ENCODE data around the gene C17orf114.

Gene C17orf114

DNA sequence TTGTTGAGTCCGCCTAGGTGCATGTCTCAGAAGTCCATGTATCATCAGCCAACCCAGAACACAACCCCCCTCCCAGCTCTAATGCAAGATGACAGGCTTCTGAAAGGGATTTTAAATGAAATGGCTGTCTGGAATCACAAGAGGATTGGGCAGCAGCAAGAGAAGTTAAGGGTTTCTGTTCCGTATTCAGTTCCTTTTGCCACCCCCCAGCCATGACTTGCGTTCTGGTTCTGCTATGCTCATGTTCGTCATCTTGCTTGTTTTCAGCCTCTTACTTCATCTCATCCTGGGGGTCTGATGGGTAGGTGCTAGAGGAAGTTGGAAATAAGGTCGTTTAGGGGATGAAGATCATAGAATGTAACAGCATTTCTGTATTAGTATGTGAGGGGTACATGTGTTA is 43.0 kb upstream of the C17orf114 start:
- H3K27me3 ChIP-seq (ENCODE audit: control insufficient read depth, insufficient read depth, low read length), result no peaks in the 10 kb centered on the region
- H3K4me3 ChIP-seq (ENCODE audit: low read depth, low read length), result no peak overlapping the region
- no peak overlapping the region for H3K27ac ChIP-seq (ENCODE audit: low read depth, low read length)
- DNase-seq (ENCODE audit: low read depth, low spot score), result no peak
- CTCF ChIA-PET, result no interaction called here
- POLR2A ChIA-PET, result no interaction called here
- no peaks in the 10 kb centered on the region for H3K9me3 ChIP-seq (ENCODE audit: control insufficient read depth, insufficient read depth, low read length)
- TF ChIP-seq, protein P1, sequence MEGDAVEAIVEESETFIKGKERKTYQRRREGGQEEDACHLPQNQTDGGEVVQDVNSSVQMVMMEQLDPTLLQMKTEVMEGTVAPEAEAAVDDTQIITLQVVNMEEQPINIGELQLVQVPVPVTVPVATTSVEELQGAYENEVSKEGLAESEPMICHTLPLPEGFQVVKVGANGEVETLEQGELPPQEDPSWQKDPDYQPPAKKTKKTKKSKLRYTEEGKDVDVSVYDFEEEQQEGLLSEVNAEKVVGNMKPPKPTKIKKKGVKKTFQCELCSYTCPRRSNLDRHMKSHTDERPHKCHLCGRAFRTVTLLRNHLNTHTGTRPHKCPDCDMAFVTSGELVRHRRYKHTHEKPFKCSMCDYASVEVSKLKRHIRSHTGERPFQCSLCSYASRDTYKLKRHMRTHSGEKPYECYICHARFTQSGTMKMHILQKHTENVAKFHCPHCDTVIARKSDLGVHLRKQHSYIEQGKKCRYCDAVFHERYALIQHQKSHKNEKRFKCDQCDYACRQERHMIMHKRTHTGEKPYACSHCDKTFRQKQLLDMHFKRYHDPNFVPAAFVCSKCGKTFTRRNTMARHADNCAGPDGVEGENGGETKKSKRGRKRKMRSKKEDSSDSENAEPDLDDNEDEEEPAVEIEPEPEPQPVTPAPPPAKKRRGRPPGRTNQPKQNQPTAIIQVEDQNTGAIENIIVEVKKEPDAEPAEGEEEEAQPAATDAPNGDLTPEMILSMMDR (IDR thresholded peaks at IDR 0.05; ENCODE audit: low read depth, low read length), result no peak

DNA sequence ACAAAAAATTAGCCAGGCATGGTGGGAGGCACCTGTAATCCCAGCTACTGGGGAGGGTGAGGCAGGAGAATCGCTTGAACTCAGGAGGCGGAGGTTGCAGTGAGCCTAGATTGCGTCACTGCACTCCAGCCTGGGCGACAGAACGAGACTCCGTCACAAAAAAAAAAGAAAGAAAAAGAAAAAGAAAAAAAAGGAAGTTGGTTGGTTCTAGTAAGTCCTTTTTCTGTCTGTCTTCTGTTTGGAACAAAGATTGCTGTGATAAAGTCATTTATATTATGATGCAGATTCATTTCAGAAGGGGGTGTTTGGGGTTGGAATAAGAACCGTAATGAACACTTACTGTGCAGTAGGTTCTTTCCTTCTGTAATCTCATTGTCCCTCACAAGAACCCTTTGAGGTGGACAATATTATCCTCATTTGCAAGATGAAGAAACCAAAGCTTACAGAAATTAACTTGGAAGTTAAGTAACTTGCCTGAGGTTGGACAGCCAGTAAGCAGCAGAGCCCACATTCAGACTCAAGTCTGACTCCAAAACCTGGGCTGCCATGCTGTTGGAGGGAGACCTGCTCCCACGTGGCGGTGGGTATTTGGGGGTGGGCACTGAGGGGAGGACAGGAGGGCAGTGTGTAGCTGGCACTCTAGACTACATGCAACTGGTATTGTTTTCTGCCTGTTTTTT is 41.3 kb upstream of the C17orf114 start:
- POLR2A ChIA-PET, result no interaction called here
- TF ChIP-seq, protein P1 (IDR thresholded peaks at IDR 0.05; ENCODE audit: low read depth, low read length), result no peak
- Histone ChIP-seq H3K27ac (ENCODE audit: low read depth, low read length) (no peak overlapping the region), H3K4me3 (ENCODE audit: low read depth, low read length) (no peak overlapping the region), H3K27me3 (ENCODE audit: control insufficient read depth, insufficient read depth, low read length) (no peaks in the 10 kb centered on the region), H3K9me3 (ENCODE audit: control insufficient read depth, insufficient read depth, low read length) (no peaks in the 10 kb centered on the region)
- no peak for DNase-seq (ENCODE audit: low read depth, low spot score)
- CTCF ChIA-PET, result no interaction called here

DNA sequence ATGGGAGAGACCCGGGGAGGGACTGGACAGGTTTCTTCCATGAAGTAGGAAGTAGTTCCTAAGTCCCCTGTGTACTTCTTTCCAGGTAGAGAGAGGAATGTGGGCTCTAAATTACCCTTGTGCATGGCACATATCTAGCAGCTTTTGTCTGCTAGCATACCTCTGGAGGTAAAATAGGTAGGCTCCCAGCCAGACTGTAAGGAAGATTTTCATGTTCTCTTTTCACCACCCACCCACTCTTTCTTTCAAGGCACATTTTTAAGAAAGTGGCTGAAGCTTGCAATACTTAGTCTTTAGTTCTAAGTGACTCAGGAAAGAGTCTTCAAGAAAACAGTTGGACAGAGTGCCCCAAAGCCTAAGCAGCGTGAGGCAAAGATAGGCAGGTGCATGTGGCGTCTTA is 40.2 kb upstream of the C17orf114 start:
- no peaks in the 10 kb centered on the region for H3K9me3 ChIP-seq (ENCODE audit: control insufficient read depth, insufficient read depth, low read length)
- CTCF ChIA-PET, result no interaction called here
- no peaks in the 10 kb centered on the region for H3K27me3 ChIP-seq (ENCODE audit: control insufficient read depth, insufficient read depth, low read length)
- POLR2A ChIA-PET, result no interaction called here
- TF ChIP-seq, protein P1 (IDR thresholded peaks at IDR 0.05; ENCODE audit: low read depth, low read length), result no peak
- no peak overlapping the region for H3K27ac ChIP-seq (ENCODE audit: low read depth, low read length)
- H3K4me3 ChIP-seq (ENCODE audit: low read depth, low read length), result no peak overlapping the region
- no peak for DNase-seq (ENCODE audit: low read depth, low spot score)

DNA sequence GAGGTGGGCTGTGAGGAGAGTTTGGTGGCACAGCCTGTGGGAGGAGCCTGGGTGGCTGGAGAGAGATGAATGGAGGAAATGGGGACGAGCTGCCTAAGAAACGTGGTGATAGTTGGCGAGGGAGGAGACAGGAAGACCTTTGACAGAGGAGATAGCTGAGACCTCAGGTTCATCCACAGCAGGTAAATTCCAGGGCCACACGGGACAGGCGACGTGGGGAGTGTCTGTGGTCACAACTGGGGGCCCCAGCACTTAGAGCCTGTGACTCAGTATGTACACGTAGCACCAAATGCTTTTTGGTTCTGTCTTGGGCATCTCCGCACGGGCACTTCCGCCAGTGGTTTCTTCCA is 38.7 kb upstream of the C17orf114 start:
- TF ChIP-seq, protein P1 (IDR thresholded peaks at IDR 0.05; ENCODE audit: low read depth, low read length), result no peak
- DNase-seq (ENCODE audit: low read depth, low spot score), result no peak
- no peaks in the 10 kb centered on the region for H3K27me3 ChIP-seq (ENCODE audit: control insufficient read depth, insufficient read depth, low read length)
- ChIA-PET POLR2A (no interaction called here), CTCF (no interaction called here)
- no peak overlapping the region for H3K4me3 ChIP-seq (ENCODE audit: low read depth, low read length)
- H3K9me3 ChIP-seq (ENCODE audit: control insufficient read depth, insufficient read depth, low read length), result no peaks in the 10 kb centered on the region
- no peak overlapping the region for H3K27ac ChIP-seq (ENCODE audit: low read depth, low read length)

DNA sequence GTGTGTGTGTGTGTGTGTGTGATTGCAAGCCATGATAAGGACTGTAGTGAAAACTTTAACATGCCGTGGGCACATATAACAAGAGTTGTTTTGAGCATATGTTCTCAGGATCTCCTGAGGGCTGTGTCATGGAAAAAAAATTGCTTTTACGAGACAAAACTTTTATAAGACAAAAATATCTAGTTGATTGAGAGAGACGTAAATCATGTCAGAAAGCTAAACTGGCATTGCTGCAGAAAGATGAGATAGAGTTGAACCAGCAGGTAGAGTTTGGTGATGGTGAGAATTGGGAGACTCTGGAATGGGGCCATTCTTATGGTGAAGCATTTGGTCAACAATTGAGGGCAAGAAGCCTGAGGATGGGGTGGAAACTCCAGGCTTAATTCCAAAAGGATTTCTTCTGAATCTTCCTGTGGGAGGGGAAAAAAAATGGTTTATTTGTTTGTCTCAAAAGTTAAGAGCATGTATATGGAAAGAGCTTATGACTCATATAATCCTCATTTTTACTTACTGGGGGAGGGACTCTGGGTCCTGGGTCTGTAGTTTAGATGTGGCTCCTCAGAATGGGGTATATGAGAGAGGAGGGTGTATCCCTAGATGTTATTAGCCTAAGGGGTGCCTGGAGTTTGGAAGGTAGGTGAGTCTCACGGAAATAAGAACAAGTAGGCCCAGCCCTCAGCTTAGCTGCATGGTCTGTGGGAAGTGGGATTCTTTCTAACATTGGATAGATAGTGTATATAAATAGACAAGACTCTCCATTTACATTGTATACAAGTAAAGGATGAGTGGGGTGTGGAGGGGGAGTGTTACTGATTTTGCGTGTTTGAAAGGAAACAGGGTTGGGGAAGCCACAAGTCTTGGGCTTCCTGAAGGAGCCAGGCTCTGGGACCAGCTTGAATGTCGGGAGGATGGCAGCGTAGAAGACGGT is 38.1 kb upstream of the C17orf114 start:
- Histone ChIP-seq H3K27me3 (ENCODE audit: control insufficient read depth, insufficient read depth, low read length) (no peaks in the 10 kb centered on the region), H3K27ac (ENCODE audit: low read depth, low read length) (no peak overlapping the region), H3K9me3 (ENCODE audit: control insufficient read depth, insufficient read depth, low read length) (no peaks in the 10 kb centered on the region), H3K4me3 (ENCODE audit: low read depth, low read length) (no peak overlapping the region)
- DNase-seq (ENCODE audit: low read depth, low spot score), result no peak
- POLR2A ChIA-PET, result no interaction called here
- TF ChIP-seq, protein P1 (IDR thresholded peaks at IDR 0.05; ENCODE audit: low read depth, low read length), result no peak
- CTCF ChIA-PET, result no interaction called here

Data from AG04450 (cell line).